Measurements from ENCODE around the gene GRK3.

Gene GRK3

DNA sequence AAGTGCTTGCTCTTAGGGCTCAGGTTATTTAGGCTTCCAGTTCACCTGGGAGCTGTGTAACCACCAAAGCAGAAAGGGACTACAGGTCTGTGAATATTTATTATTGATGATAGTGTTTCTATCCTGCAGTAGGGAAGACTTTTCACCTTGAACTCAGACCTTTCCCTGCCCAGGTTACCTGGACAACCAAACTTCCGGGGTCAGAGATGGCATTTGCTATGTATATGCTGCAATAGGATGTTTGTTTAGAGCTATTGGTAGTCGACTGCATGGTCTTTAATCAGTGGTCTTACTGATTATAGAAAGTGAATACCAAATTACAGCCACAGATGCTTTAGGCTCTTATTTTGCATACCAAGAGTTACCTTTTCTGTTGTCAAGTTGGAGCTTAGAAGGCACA lies 94.9 kb downstream of the GRK3 start:
- no peak for DNase-seq (ENCODE audit: extremely low spot score)
- POLR2A ChIA-PET = no interaction called here
- CTCF ChIA-PET = interaction anchor here (0.9 kb wide), 1 partner anchor 37 kb away, joined by 3 read pairs; no protein-coding TSS in a partner anchor
- TF ChIP-seq CTBP1 (IDR thresholded peaks at IDR 0.05; ENCODE audit: borderline replicate concordance) (no peak), FOXA1 (IDR thresholded peaks at IDR 0.05) (no peak), TARDBP (IDR thresholded peaks at IDR 0.05) (no peak), SP1 (IDR thresholded peaks at IDR 0.05) (no peak), FOXK2 (IDR thresholded peaks at IDR 0.05) (no peak), FOXM1 (IDR thresholded peaks at IDR 0.05; ENCODE audit: borderline replicate concordance) (no peak), ZNF384 (IDR thresholded peaks at IDR 0.05) (no peak)
- TF ChIP-seq, protein P1, sequence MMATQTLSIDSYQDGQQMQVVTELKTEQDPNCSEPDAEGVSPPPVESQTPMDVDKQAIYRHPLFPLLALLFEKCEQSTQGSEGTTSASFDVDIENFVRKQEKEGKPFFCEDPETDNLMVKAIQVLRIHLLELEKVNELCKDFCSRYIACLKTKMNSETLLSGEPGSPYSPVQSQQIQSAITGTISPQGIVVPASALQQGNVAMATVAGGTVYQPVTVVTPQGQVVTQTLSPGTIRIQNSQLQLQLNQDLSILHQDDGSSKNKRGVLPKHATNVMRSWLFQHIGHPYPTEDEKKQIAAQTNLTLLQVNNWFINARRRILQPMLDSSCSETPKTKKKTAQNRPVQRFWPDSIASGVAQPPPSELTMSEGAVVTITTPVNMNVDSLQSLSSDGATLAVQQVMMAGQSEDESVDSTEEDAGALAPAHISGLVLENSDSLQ (IDR thresholded peaks at IDR 0.05) = no peak

DNA sequence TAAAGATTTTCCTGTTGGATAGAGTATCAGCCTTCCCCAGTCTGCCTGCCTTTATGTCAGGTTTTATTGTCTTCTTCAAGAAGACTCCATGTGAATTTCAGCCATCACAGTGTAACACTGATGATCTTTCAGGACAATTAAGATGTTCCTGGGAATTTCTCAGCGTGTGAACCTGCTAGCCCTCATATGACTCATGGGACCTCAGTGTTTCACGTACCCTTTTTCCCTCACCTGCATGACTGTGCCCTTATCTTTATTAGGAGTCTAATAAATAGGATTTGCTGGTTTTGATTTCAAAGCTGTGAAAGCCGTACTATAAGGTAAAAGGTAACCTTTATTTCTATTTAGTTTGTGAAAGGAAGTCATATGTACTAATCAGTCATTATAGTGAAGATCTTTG lies 95.9 kb downstream of the GRK3 start:
- TF ChIP-seq CTBP1 (IDR thresholded peaks at IDR 0.05; ENCODE audit: borderline replicate concordance) (no peak), SUZ12 (IDR thresholded peaks at IDR 0.05) (no peak), TARDBP (IDR thresholded peaks at IDR 0.05) (no peak), LEF1 (IDR thresholded peaks at IDR 0.05; ENCODE audit: borderline replicate concordance) (no peak), HDGF (IDR thresholded peaks at IDR 0.05; ENCODE audit: borderline replicate concordance) (no peak), ZNF384 (IDR thresholded peaks at IDR 0.05) (no peak), ELF4 (IDR thresholded peaks at IDR 0.05) (no peak), SP1 (IDR thresholded peaks at IDR 0.05) (no peak)
- CTCF ChIA-PET = interaction anchor here (0.6 kb wide), 1 partner anchor 10 kb away, joined by 3 read pairs; no protein-coding TSS in a partner anchor
- DNase-seq (ENCODE audit: extremely low spot score) = no peak
- POLR2A ChIA-PET = no interaction called here

DNA sequence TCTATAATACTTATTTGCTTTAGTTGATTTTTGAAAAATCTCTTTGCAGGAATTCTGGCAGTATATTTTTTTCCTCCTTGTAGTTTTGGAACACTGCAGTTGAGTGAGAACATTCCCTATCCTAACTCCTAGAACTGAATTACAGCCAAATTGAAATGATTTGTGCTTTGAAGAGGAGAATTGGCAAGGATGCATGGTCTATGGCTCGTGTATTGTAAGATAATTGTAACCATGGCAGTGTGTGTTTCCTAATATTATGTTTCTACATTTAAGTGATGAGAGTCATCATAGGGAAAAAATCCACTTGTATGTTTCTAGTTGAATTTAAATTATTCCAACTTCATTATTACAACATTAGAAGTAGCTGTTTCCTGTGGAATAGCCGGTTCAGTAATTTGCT lies 96.6 kb downstream of the GRK3 start:
- TF ChIP-seq BHLHE40 (IDR thresholded peaks at IDR 0.05; ENCODE audit: borderline replicate concordance) = no peak
- TF ChIP-seq SUZ12 (IDR thresholded peaks at IDR 0.05) = no peak
- TF ChIP-seq CTBP1 (IDR thresholded peaks at IDR 0.05; ENCODE audit: borderline replicate concordance) = no peak
- no peak for TF ChIP-seq ARNT (IDR thresholded peaks at IDR 0.05)
- TF ChIP-seq FOXA1 (IDR thresholded peaks at IDR 0.05) = no peak
- TF ChIP-seq FOXK2 (IDR thresholded peaks at IDR 0.05) = no peak
- CTCF ChIA-PET = interaction anchor here (0.6 kb wide), 1 partner anchor 11 kb away, joined by 3 read pairs; no protein-coding TSS in a partner anchor
- POLR2A ChIA-PET = no interaction called here
- no peak for DNase-seq (ENCODE audit: extremely low spot score)

DNA sequence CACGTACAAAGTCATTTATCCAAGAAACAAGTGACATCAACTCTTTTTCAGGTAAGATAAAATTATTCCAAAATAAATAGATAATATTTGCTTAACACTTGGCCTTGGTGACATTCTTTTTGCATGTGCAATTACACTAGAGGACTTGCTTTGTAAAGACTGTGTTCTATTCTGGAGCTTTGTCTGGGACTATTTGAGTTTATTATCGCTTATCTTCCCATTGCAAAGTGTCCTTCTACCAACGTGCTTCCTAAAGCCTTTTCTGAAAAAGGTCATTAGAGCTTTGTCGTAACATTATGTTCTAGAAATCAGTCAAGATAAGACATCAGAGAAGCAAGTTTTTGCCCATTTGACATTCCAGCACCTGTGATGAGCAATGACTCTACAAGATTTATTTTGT lies 99.2 kb downstream of the GRK3 start:
- TF ChIP-seq ZNF384 (IDR thresholded peaks at IDR 0.05) = no peak

DNA sequence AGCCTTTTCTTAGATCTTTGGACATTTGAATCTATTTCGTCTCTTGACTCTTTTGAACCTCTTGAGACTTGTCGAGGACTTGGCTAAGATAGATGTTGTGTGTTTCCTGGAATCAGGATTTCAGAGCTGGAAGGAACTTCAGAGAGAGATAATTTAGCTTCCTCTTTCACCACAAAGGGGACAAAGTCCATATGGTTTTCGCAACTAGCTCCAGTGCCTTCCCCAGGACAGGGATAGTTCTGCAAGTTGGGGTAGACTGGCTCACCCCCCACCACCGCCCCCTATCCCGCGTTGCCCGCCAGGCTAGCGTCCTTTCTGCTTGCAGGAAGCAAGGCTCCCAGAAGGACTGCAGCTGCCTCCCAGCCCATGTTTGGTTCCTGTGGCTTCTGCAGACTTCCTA lies 101.8 kb downstream of the GRK3 start:
- CTCF ChIA-PET = no interaction called here
- no peak for DNase-seq (ENCODE audit: extremely low spot score)
- POLR2A ChIA-PET = no interaction called here

More for the DNA sequence above, 99.2 kb downstream of the GRK3 start:
- ChIA-PET POLR2A (no interaction called here), CTCF (interaction anchor here (0.5 kb wide), 1 partner anchor 31 kb away, joined by 3 read pairs; no protein-coding TSS in a partner anchor)
- DNase-seq (ENCODE audit: extremely low spot score) = no peak

DNA sequence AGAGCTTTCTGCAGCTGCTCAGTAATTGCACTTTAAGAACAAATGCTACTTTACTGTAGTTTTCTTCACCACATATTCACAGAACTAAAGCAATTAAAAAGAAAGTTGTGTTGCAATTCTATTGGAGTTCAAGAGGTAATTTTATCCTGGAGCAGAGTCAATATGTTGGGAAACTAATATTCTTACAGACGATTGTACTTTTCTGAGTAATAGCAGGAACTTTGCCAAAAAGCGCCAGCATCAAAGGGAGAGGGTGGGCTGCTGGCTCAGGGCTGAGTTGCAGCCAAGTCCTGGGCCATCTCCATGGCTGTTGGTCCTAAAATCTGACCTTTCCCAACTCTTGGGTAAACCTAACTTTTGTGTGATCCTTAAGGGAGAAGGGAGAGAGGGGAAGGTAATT lies 104.0 kb downstream of the GRK3 start:
- ChIA-PET CTCF (interaction anchor here (0.6 kb wide), 1 partner anchor 221 kb away, joined by 3 read pairs; no protein-coding TSS in a partner anchor), POLR2A (no interaction called here)
- TF ChIP-seq L3MBTL2 (conservative IDR thresholded peaks at IDR 0.05) (no peak), ELF4 (IDR thresholded peaks at IDR 0.05) (no peak)
- no peak for DNase-seq (ENCODE audit: extremely low spot score)

More for the DNA sequence above, 101.8 kb downstream of the GRK3 start:
- TF ChIP-seq TARDBP (IDR thresholded peaks at IDR 0.05) = no peak
- TF ChIP-seq ARNT (IDR thresholded peaks at IDR 0.05) = no peak
- TF ChIP-seq, protein P1 (IDR thresholded peaks at IDR 0.05) = no peak
- no peak for TF ChIP-seq FOXA1 (IDR thresholded peaks at IDR 0.05)

DNA sequence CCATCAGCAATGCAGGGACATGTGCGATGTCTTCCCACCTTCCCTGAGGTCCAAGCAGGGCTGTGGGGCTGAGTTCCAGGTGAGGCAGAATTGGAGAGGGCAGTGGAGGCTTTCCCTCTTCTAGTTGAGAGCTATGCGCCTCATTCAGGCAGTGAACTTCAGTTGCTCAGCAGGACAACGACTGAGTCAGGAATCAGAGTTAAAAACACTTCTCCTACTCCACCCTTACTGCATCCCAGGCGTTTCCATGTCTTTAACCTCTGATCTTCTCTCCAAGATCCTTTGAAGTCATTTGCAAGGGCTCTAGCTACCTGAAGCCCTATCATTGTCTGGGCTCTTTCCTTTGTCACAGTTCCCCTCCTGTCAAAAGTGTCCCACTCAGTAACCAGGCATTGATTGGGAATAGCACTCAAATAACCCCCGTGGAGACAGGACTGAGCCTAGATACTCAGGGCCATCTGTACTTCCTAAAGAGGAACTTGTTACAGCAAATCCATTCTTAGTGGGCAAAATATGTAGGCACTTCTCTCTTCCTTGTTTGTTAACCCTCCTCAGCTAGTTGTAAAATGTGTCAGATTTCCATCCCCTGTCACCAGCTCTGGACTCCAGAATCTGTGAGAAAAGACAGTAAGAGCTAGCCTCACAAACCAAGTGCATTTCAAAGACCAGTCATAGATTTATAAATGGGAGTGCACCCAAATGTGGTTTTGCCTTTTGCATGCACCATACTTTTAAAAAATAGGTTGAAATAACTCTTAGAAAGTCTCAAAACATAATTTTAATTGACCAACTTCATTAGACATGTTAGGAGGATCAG lies 105.0 kb downstream of the GRK3 start:
- POLR2A ChIA-PET = no interaction called here
- CTCF ChIA-PET = no interaction called here

More for the DNA sequence above, 105.0 kb downstream of the GRK3 start:
- TF ChIP-seq LEF1 (IDR thresholded peaks at IDR 0.05; ENCODE audit: borderline replicate concordance) (no peak), SP1 (IDR thresholded peaks at IDR 0.05) (no peak), ARNT (IDR thresholded peaks at IDR 0.05) (no peak), FOXA1 (IDR thresholded peaks at IDR 0.05) (no peak), FOXM1 (IDR thresholded peaks at IDR 0.05; ENCODE audit: borderline replicate concordance) (no peak), ELF4 (IDR thresholded peaks at IDR 0.05) (no peak), FOXK2 (IDR thresholded peaks at IDR 0.05) (no peak), L3MBTL2 (conservative IDR thresholded peaks at IDR 0.05) (no peak), SUZ12 (IDR thresholded peaks at IDR 0.05) (no peak), ZNF384 (IDR thresholded peaks at IDR 0.05) (no peak), CTBP1 (IDR thresholded peaks at IDR 0.05; ENCODE audit: borderline replicate concordance) (no peak), TARDBP (IDR thresholded peaks at IDR 0.05) (no peak), HDGF (IDR thresholded peaks at IDR 0.05; ENCODE audit: borderline replicate concordance) (no peak), NFRKB (IDR thresholded peaks at IDR 0.05) (no peak), BHLHE40 (IDR thresholded peaks at IDR 0.05; ENCODE audit: borderline replicate concordance) (no peak)
- TF ChIP-seq, protein P1 (IDR thresholded peaks at IDR 0.05) = no peak
- DNase-seq (ENCODE audit: extremely low spot score) = no peak
